ENCODE measurements around the gene DSC1.

GRCh38 chr18:31206071-31206470 lies 43.4 kb upstream of the DSC1 start:
- TF ChIP-seq CREB1 (CRISPR knock-in tag; IDR thresholded peaks at IDR 0.05) (no peak), CTCF (IDR thresholded peaks at IDR 0.05) (no peak), SP1 (CRISPR knock-in tag; conservative IDR thresholded peaks at IDR 0.05) (no peak), ZNF423 (CRISPR knock-in tag; IDR thresholded peaks at IDR 0.05) (no peak), TCF7 (CRISPR knock-in tag; IDR thresholded peaks at IDR 0.05; ENCODE audit: low read depth) (no peak), USF1 (CRISPR knock-in tag; IDR thresholded peaks at IDR 0.05) (no peak), ATF3 (CRISPR knock-in tag; conservative IDR thresholded peaks at IDR 0.05) (no peak), PREB (CRISPR knock-in tag; IDR thresholded peaks at IDR 0.05; ENCODE audit: borderline replicate concordance) (no peak), ZSCAN18 (CRISPR knock-in tag; IDR thresholded peaks at IDR 0.05) (no peak)
